ENCODE results near the gene LRIG3.
"Not testable (repeated sequence)": the region's sequence is repeated elsewhere in the genome, so short reads cannot be mapped to it uniquely, and the experiment has no call there.

Gene LRIG3

DNA sequence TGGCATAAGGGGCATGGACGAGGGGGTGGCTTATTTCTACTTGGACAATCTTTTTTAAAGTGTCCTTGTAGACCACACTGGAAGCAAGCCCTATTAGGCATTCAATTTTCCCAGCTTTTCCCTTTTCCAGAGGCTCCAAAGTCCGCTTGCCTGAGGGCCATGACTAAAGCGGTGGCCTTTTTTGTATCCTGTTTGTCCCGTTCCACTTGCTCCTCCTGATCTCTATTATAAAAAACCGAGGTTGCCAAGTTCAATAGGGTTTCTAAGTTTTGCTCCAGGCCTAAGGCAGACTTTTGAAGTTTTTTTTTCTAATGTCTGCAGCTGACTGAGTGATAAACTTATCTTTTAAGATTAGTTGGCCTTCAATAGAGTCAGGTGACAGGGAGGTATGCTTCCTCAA, 64.7 kb downstream of the LRIG3 start:
- DNase-seq (ENCODE audit: low read depth in 2 of 2): not testable (repeated sequence)

DNA sequence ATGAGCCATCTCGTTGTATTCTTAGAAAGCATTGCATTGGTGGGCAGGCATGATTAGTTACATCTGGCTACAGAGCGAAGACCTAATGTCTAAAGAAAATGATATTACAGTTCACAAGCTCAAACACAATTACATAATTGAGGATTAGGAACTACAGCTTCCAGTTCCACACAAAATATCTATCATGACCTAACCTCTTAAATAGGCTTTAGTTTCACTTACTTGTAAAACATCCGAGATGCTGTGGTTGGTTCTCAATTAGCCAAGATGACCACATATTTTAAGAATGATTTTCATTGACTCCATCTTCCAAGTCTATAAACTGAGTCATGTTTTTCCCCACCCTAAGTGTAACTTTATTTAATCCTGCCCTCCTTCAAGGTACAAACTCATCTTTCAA, 69.5 kb downstream of the LRIG3 start:
- no peak for DNase-seq (ENCODE audit: low read depth in 2 of 2)

DNA sequence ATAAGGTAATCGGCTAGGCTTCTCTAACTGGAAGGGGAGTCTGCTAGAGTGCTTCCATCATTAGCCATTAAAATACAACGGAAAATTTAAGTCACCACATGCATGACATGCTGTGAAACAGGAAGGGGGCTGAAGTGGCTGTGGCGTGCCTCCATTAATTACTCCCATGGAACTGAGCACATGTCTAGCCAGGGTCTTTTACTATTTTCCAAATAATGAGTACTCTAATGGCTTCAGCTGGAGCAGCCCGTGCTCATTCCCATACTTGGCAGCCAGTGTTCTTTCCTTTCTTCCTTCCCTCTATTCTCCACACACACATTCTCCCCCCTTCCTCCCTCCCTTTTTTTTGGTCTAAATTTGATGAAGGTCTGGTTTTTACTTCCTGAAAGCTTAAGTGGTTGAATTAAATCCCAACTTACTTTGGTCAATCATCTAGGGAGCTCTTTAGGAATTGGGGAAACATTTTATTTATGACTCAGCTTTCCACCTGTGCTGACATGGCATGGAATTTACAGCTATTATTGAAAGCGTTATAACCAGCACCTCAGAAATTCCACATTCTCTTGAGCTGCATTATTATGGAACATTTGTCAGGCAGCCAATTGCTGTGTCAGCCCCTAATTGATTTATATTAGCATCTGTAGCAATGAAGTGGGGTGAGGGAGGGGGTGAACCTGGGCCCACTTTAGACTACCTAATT, 72.3 kb downstream of the LRIG3 start:
- DNase-seq (ENCODE audit: low read depth in 2 of 2): no peak

DNA sequence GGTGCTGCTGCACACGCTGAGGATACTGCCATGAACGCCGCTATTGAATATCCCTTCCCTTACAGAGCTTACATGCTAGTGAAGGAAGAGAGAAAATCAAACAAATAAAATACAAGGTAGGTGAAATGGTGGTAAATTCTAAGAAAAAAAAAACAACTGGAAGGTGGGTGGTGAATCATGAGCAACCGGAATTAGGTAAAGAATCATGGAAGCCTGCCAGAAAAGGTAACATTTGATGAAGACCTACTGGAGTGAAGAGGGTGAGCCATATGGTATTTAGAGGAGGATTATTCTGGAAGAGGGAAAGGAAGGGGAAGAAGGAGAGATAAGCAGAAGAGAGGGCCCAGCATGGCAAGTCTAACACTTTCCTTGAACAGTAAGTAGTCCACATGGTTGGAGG, 76.1 kb downstream of the LRIG3 start:
- no peak for DNase-seq (ENCODE audit: low read depth in 2 of 2)

DNA sequence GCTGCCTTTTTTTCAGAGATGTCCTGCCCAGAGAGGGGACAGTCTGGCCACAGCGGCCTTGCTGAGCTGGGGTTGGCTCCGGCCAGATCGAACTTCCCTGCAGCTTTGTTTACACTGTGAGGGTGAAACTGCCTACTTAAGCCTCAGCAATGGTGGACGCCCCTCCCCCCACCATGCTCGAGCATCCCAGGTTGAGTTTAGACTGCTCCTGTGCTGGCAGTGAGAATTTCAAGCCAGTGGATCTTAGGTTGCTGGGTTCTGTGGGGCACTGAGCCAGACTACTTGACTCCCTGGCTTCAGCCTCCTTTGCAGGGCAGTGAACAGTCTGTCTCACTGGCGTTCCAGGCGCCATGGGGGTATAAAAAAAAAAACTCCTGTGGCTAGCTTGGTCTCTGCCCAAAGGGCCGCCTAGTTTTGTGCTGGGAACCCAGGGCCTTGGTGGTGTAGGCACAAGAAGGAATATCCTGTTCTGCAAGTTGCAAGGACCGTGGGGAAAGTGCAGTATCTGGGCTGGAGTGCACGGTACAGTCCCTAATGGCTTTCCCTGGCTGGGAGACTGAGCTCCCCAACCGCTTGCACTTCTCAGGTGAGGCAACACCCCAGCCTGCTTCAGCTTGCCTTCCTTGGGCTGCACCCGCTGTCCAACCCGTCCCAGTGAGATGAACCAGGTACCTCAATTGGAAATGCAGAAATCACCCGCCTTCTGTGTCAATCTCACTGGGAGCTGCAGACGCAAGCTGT, 79.1 kb downstream of the LRIG3 start:
- DNase-seq (ENCODE audit: low read depth in 2 of 2): no peak

DNA sequence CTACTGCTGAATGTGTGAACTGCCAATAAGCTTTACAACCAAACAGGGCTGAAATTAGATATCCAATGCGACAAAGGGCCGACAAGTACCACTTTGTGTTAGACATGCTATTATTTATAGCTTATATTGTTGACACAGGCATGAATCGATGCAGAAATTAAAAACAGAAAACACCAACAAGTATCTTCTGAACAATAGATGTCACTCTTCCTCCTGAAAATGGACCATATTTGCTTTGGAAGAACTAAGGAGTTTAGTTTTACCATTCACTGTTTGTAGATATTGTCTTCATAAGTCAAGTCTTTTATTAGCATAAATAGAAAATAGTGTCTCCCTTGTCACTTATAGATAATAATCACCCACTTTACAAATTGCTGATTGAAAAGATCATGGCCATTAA, 86.5 kb downstream of the LRIG3 start:
- no peak for DNase-seq (ENCODE audit: low read depth in 2 of 2)

DNA sequence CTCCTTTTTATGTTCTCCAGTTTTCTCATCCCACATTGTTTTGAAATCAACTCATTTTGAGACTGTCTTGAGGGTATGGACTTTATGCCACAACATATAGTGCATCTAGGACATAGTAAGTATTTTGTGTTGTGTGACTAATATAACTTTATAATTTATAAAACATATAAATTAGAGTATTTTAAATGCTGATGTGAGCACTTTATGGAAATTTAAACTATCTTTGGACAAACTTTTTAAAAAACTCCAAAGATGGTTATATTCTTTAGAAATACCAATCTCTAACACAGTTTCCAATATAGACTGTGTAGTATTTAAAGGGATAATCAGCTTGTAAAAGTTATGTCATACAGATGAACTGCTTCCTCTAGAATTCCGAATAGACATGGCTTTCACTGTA, 87.4 kb downstream of the LRIG3 start:
- DNase-seq (ENCODE audit: low read depth in 2 of 2): no peak

Measured in stimulated activated CD4-positive, alpha-beta T cell treated with anti-CD3 and anti-CD28 coated beads, Interleukin-12 subunit alpha, Interleukin-12 subunit beta, amount 100 ng/mL, for 24 hours (primary cell).